ENCODE data around the gene NFKBIB.

DNA sequence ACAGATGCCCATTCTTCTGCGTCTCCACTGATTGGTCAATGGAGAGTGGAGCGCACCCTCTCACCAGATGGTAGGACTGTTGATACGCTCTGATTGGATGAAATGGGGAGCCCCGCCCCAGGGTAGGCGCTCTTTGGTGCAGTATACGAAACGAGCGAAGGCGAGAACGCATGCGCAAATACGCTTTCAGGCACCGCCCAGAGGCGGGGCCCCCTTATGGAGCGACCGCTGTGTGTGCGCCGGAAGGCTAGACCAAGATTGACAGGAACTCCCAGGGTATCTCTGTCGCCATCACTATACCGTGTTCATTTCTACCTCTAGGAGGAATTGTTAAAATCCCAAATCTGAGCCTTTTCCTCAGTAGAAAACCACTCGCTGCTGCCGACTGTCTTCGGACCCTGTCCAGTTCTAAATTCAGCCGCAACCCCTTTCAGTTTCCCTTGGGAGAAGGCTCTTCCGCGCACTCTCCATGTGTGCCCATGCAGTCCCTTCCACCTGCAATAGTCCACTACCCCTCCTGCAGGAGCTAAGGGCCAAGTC is 49.3 kb upstream of the NFKBIB start:
- TF ChIP-seq, protein P1, sequence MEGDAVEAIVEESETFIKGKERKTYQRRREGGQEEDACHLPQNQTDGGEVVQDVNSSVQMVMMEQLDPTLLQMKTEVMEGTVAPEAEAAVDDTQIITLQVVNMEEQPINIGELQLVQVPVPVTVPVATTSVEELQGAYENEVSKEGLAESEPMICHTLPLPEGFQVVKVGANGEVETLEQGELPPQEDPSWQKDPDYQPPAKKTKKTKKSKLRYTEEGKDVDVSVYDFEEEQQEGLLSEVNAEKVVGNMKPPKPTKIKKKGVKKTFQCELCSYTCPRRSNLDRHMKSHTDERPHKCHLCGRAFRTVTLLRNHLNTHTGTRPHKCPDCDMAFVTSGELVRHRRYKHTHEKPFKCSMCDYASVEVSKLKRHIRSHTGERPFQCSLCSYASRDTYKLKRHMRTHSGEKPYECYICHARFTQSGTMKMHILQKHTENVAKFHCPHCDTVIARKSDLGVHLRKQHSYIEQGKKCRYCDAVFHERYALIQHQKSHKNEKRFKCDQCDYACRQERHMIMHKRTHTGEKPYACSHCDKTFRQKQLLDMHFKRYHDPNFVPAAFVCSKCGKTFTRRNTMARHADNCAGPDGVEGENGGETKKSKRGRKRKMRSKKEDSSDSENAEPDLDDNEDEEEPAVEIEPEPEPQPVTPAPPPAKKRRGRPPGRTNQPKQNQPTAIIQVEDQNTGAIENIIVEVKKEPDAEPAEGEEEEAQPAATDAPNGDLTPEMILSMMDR (IDR thresholded peaks at IDR 0.05): no peak
- no peak for TF ChIP-seq EZH2 (IDR thresholded peaks at IDR 0.05)
- TF ChIP-seq EZH2phosphoT487 (IDR thresholded peaks at IDR 0.05): no peak

All from neural progenitor cell (in vitro differentiated cells).